ENCODE results near the gene SPHK1.

DNA sequence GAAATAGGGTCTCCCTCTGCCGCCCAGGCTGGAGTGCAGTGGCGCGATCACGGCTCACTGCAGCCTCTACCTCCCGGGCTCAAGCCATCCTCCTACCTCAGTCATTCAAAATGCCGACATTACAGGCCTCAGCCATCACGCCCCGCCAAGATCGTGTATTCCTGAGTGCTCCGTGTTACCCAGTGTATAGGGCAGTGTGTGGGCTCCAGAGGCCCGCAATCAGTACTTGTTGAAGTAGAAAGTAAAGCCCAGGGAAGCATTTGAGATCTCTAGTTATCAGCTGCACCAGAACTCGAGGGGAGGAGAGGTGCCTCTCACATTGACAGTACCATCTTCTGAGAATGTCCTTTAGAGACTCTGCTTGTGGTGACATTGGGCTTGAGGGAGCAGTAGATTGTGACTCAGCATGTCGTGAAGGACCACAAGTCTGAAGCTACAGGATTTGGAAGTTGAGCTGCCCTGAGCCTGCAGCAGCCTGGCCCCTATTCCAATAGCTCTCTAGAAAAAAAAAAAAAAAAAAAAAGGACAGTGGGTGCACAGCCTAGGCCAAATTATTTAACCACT lies 29.6 kb upstream of the SPHK1 start:
- TF ChIP-seq ZNF8 (CRISPR knock-in tag; IDR thresholded peaks at IDR 0.05) (no peak), ZNF70 (CRISPR knock-in tag; IDR thresholded peaks at IDR 0.05) (no peak), CSDC2 (CRISPR knock-in tag; IDR thresholded peaks at IDR 0.05) (no peak)
- TF ChIP-seq, protein P1, sequence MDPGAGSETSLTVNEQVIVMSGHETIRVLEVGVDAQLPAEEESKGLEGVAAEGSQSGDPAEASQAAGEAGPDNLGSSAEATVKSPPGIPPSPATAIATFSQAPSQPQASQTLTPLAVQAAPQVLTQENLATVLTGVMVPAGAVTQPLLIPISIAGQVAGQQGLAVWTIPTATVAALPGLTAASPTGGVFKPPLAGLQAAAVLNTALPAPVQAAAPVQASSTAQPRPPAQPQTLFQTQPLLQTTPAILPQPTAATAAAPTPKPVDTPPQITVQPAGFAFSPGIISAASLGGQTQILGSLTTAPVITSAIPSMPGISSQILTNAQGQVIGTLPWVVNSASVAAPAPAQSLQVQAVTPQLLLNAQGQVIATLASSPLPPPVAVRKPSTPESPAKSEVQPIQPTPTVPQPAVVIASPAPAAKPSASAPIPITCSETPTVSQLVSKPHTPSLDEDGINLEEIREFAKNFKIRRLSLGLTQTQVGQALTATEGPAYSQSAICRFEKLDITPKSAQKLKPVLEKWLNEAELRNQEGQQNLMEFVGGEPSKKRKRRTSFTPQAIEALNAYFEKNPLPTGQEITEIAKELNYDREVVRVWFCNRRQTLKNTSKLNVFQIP (CRISPR knock-in tag; IDR thresholded peaks at IDR 0.05; ENCODE audit: borderline replicate concordance, low read depth), result no peak
- TF ChIP-seq, protein P2, sequence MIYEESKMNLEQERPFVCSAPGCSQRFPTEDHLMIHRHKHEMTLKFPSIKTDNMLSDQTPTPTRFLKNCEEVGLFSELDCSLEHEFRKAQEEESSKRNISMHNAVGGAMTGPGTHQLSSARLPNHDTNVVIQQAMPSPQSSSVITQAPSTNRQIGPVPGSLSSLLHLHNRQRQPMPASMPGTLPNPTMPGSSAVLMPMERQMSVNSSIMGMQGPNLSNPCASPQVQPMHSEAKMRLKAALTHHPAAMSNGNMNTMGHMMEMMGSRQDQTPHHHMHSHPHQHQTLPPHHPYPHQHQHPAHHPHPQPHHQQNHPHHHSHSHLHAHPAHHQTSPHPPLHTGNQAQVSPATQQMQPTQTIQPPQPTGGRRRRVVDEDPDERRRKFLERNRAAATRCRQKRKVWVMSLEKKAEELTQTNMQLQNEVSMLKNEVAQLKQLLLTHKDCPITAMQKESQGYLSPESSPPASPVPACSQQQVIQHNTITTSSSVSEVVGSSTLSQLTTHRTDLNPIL (CRISPR knock-in tag; IDR thresholded peaks at IDR 0.05; ENCODE audit: low read depth), result no peak

Data from SK-N-SH treated with all-trans-retinoic acid at 6 μM for 48 hours (cell line).